ENCODE results near the gene HNRNPH3.

The HNRNPH3 gene

GRCh38 chr10:68332259-68333057, 594 bp downstream of the HNRNPH3 start, which contains the start of gene PBLD:
Gene PBLD, minus strand, starts transcription at chr10:68332928. Its CDS starts 26,084 bp downstream, at chr10:68306844.
- DNase-seq (ENCODE audit: low read depth), result peak; percentile 34

GRCh38 chr10:68333058-68333395, 1.2 kb downstream of the HNRNPH3 start:
- no peak for DNase-seq (ENCODE audit: low read depth)

GRCh38 chr10:68333440-68334431, 1.9 kb downstream of the HNRNPH3 start:
- no peak for DNase-seq (ENCODE audit: low read depth)

GRCh38 chr10:68334672-68335467, 3.0 kb downstream of the HNRNPH3 start:
- DNase-seq (ENCODE audit: low read depth), result no peak

- no peak for DNase-seq (ENCODE audit: low read depth)
Measured at GRCh38 chr10:68336754-68337351, 5.0 kb downstream of the HNRNPH3 start.

GRCh38 chr10:68340358-68341080, 8.7 kb downstream of the HNRNPH3 start:
- DNase-seq (ENCODE audit: low read depth), result no peak

GRCh38 chr10:68342909-68343516, 11.1 kb downstream of the HNRNPH3 start:
- DNase-seq (ENCODE audit: low read depth), result no peak

- no peak for DNase-seq (ENCODE audit: low read depth)
Measured at GRCh38 chr10:68345621-68346020, 13.8 kb downstream of the HNRNPH3 start.

- DNase-seq (ENCODE audit: low read depth), result no peak
Measured at GRCh38 chr10:68346774-68347173, 14.9 kb downstream of the HNRNPH3 start.

- peak; percentile 17 for DNase-seq (ENCODE audit: low read depth)
Measured at GRCh38 chr10:68348265-68348741, 16.4 kb downstream of the HNRNPH3 start.

- DNase-seq (ENCODE audit: low read depth), result no peak
Measured at GRCh38 chr10:68353537-68353936, 21.7 kb downstream of the HNRNPH3 start.

- no peak for DNase-seq (ENCODE audit: low read depth)
Measured at GRCh38 chr10:68359189-68359588, 27.3 kb downstream of the HNRNPH3 start.

- DNase-seq (ENCODE audit: low read depth), result no peak
Measured at GRCh38 chr10:68362590-68362989, 30.7 kb downstream of the HNRNPH3 start.

- no peak for DNase-seq (ENCODE audit: low read depth)
Measured at GRCh38 chr10:68364101-68364886, 32.4 kb downstream of the HNRNPH3 start.

- no peak for DNase-seq (ENCODE audit: low read depth)
Measured at GRCh38 chr10:68365611-68366010, 33.7 kb downstream of the HNRNPH3 start.

- DNase-seq (ENCODE audit: low read depth), result no peak
Measured at GRCh38 chr10:68366600-68366999, 34.7 kb downstream of the HNRNPH3 start.

- DNase-seq (ENCODE audit: low read depth), result no peak
Measured at GRCh38 chr10:68367121-68367520, 35.3 kb downstream of the HNRNPH3 start.

GRCh38 chr10:68371604-68372003, 39.7 kb downstream of the HNRNPH3 start:
- no peak for DNase-seq (ENCODE audit: low read depth)

GRCh38 chr10:68385740-68386139, 53.9 kb downstream of the HNRNPH3 start:
- no peak for DNase-seq (ENCODE audit: low read depth)

All from activated T-helper 1 cell treated with Interleukin-2 at 50 U/mL for 16 hours (primary cell).